GM20431 (cell line): Measurements from ENCODE around the gene KLHL24.
"Not testable (repeated sequence)": the region's sequence is repeated elsewhere in the genome, so short reads cannot be mapped to it uniquely, and the experiment has no call there.

ENCODE experiments used
- in situ Hi-C: fragments of 300-500 bp; cut with MseI, MboI; formaldehyde crosslinking; loops from one replicate; pipeline ENCODE4 v1.15.0; 2020; ENCODE audit warnings: low sequenced_read_pairs; ENCODE audit not compliant: unreplicated experiment

The KLHL24 gene

GRCh38 chr3:183690402-183690995, 55.1 kb downstream of the KLHL24 start:
- in situ Hi-C loops: no loop called here

DNA sequence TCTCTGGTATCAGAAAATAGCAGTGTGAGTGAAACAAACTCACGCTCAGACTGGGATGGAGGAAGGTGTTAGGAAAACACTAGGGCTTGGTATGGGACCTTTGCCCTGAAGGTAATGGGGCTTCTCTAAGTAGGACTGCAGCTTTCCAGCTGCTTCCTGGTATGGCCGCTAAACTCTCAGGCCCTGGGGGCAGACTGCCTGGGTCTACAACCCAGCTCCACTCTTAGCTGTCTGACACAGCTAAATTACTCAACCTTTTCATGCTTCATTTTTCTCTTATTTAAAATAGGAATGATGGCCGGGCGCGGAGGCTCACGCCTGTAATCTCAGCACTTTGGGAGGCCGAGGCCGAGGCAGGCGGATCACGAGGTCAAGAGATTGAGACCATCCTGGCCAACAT, 57.0 kb downstream of the KLHL24 start:
- in situ Hi-C loops: no loop called here

GRCh38 chr3:183695569-183696364, 60.3 kb downstream of the KLHL24 start:
- in situ Hi-C loops: no loop called here

- in situ Hi-C loops: no loop called here
These were observed 61.7 kb downstream of the KLHL24 start for GRCh38 chr3:183697123-183697609.

DNA sequence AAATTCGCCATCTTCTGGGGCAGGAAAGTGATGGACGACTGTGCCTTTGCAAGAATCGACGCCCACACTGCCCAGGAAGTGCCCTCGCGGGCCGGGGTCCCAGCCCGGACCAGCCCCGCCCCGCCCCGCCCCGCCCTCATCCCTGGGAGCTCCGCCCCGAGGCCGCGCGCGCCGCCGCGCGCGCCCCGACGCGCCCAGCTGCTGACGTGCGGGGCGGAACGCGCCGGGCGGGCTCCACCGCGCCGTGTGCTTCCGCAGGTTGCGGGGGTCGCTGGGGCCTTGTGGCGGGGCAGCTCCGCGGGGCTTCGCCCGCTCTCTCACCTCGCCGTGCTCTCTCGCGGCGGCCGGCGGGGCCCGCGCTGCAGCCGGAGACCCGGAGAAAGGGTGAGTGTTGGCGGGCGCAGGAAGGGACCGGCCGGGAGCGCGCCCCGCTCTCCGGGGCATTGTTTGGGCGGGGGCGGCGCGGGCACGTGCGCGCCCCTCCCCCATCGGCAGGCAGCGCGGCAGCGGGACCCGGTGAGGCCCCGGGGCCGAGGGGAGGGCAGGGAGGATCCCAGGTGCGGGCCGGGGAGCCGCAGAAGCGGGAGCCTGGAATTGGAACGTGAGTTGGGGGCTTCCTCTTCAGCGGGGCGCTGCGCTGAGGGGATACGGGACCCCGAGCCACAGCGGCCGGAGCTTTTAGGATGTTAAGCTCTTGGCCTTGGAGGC, 62.3 kb downstream of the KLHL24 start, which contains the start of gene YEATS2:
Gene YEATS2, plus strand, starts transcription at position 188 of the 708 bp plus-strand sequence. CDS start 17,366 bp downstream, outside the sequence.
- in situ Hi-C loops: no loop called here

GRCh38 chr3:183698318-183698751, 62.9 kb downstream of the KLHL24 start:
- in situ Hi-C loops: no loop called here

- in situ Hi-C loops: no loop called here
These were observed 63.3 kb downstream of the KLHL24 start for GRCh38 chr3:183698756-183699155.

GRCh38 chr3:183699238-183699947, 64.0 kb downstream of the KLHL24 start:
- in situ Hi-C loops: no loop called here

DNA sequence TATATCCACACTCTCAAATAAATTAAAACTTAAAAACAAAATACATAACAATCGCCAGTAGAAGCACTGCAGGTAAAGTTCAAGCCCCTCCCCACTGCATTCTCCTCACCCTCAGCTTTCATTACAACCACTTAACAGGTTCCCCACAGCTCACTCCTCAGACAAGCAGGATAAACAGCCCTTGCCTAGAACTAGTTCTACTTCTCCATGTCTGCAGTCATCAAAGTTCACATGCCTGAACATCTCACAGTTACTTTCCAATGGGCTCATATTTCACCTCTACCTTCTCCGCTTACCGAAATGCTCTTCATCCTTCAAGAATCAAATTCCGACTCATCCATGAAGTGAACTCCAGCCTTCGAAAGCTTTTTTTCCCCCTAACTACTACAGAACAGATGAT, 66.3 kb downstream of the KLHL24 start:
- in situ Hi-C loops: no loop called here

DNA sequence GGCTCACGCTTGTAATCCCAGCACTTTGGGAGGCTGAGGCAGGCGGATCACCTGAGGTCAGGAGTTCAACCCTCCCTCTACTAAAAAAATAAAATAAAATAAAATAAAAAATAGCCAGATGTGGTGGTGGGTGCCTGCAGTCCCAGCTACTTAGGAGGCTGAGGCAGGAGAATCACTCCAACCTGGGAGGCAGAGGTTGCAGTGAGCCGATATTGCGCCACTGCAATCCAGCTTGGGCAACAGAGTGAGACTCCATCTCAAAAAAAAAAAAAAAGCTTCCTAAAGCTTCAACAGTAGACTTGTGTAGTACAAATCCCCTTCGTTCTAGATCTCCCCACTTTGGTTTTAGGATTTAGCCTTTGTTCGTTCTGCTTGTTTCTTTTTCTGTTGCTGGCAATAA, 68.5 kb downstream of the KLHL24 start:
- in situ Hi-C loops: not testable (repeated sequence)

- in situ Hi-C loops: no loop called here
These were observed 74.8 kb downstream of the KLHL24 start for GRCh38 chr3:183710231-183710630.

DNA sequence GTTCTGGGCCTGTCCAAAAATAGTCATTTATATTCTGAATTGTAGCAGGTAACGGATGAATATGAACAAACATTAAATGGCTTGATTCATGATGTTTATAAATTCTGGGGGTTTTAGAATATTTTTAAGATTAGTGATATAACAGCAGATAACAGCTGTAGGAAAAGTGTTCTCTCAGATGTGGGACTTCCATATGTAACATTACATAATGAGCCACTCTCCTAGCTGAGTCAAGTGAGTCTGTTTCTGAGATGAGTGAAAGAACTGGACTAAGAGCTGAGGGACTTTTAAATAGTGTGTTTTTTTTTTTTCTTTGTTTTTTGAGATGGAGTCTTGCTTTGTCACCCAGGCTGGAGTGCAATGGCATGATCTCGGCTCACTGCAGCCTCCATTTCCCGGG, 76.1 kb downstream of the KLHL24 start:
- in situ Hi-C loops: no loop called here

DNA sequence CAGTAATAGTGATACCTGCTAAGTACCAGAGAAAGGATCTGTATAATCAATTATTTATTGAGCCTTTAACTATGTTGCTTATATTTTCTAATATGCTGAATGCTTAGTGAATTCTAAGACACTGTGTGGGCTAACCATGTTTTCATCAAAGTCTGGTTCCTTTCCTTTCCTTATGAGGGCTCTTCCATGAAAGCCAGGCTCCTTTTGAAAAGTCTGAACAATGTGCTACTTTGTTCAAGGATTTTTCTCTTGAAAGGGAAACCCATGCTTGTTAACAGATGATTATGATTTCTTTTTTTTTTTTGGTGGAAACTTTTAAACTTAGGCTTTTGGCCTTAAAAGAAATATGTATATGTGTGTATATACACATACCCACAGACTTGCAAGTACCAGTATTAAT, 79.2 kb downstream of the KLHL24 start:
- in situ Hi-C loops: no loop called here

DNA sequence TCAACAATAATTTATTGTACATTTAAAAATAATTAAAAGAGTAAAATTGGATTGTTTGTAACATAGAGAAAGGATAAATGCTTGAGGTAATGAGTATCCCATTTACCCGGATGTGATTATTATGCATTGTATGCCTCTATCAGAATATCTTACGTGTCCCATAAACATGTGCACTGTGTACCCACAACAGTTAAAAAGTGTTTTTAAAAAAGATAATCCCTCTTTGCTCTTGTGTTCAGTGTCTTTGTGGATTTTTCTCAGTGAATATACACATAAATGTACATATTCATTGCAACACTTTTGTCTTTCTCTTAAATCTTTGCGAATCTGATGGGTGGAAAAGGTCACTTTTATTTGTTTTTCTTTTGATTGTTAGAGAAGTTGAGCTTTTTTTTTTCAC, 82.6 kb downstream of the KLHL24 start:
- in situ Hi-C loops: no loop called here

DNA sequence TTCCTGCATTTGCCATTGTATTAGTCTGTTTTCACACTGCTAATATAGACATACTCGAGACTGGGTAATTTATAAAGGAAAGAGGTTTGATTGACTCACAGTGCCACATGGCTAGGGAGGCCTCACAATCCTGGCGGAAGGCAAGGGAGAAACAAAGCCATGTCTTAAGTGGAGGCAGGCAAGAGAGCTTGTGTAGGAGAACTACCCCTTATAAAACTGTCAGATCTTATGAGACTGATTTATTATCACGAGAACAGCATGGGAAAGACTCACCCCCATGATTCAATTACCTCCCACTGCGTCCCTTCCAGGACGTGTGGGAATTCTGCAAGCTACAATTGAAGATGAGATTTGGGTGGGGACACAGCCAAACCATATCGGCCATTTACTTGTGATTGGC, 90.0 kb downstream of the KLHL24 start:
- in situ Hi-C loops: no loop called here

- in situ Hi-C loops: no loop called here
These were observed 92.8 kb downstream of the KLHL24 start for GRCh38 chr3:183728204-183728603.

DNA sequence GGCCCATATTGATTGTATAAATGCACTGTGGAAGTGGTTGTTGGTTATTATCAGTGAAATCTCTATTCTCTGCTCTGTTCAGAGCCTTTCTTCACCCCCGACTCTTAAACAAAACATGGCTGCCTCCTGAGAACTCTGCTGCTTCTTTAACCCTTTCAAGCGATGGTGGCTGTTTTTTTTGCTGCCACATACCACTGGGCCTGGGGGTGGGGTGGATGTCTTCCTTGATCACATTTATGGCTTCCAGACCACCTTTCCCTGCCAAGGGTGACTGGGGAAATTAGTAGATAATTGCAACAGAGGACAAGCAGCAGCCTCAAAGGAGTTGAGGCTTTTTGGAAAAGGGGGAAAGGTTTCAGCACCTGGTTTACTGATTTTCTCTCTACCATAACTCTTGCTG, 94.9 kb downstream of the KLHL24 start:
- in situ Hi-C loops: no loop called here

DNA sequence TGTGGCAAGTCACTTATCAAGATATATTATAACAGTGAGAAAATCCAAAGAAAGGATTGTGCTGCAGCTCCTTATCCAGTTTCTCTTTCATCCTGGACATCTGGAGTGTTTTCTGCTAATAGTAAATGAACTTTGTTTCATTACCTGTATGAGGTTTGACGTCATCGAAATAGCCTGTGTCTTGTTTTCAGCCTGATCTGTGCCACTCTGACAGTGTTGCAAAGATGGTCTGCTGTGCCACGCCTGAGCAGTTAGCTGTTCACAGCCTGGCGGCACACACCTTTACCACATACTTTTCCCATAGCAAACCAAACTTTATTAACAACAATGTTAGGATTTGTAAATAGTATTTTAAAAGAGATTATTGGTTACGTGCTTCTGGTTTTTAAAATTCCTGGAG, 96.2 kb downstream of the KLHL24 start:
- in situ Hi-C loops: no loop called here

GRCh38 chr3:183733553-183733952, 98.1 kb downstream of the KLHL24 start:
- in situ Hi-C loops: no loop called here
